HG03521 (cell line): ENCODE measurements around the gene NF2.
"Not testable (repeated sequence)": the region's sequence is repeated elsewhere in the genome, so short reads cannot be mapped to it uniquely, and the experiment has no call there.

Source experiments
- ATAC-seq: cut with Tn5 transposase; IDR thresholded peaks from one replicate; pipeline ENCODE4 v1.9.1; 2021; ENCODE audit warnings: mild to moderate bottlenecking, moderate library complexity; ENCODE audit not compliant: unreplicated experiment

The NF2 gene

DNA sequence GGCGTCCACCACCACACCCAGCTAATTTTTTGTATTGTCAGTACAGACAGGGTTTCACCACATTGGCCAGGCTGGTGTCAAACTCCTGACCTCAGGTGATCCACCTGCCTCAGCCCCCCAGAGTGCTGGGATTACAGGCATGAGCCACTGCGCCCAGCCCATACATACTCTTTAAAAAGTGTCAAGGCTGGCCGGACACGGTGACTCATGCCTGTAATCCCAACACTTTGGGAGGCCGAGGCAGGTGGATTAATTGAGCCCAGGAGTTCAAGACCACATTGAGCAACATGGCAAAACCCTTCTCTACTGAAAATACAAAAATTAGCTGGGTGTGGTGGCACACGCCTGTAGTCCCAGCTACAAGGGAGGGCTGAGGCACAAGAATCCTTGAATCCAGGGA lies 9.0 kb upstream of the NF2 start:
- ATAC-seq = not testable (repeated sequence)

DNA sequence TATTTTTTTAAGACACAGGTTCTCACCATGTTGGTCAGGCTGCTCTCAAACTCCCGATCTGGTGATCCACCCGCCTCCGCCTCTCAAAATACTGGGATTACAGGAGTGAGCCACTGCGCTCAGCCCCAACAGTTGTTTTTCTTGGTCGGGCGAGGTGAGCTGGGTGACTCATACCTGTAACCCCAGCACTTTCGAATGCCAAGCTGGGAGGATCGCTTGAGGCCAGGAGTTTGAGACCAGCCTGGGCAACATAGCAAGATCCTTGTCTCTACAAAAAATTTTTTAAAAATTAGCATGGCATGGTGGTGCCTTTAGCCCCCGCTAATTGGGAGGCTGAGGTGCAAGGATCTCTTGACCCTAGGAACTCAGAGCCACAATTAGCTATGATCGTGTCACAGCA lies 7.0 kb upstream of the NF2 start:
- ATAC-seq = no peak

- ATAC-seq = not testable (repeated sequence)
Observed at GRCh38 chr22:29597871-29598683, 5.4 kb upstream of the NF2 start.

GRCh38 chr22:29598684-29599020 lies 4.8 kb upstream of the NF2 start:
- ATAC-seq = no peak

GRCh38 chr22:29604076-29604360 lies 585 bp downstream of the NF2 start:
- no peak for ATAC-seq

DNA sequence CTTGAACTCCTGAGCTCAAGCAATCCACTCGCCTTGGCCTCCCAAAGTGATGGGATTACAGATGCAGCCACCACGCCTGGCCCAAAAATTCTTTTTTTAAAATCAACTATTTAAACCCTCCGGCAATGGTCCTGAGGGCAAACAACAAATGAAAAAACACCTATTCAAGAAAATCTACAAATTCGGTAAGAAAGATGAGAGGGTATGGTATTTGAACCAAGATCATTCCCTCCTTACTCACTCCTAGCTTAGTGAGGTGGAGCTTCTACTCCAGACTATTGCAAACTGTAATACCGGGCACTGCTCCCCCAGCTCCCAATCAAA lies 2.1 kb downstream of the NF2 start:
- ATAC-seq = no peak

- ATAC-seq = no peak
Observed at GRCh38 chr22:29606320-29606719, 2.9 kb downstream of the NF2 start.

- ATAC-seq = no peak
Observed at GRCh38 chr22:29607426-29607825, 4.0 kb downstream of the NF2 start.

DNA sequence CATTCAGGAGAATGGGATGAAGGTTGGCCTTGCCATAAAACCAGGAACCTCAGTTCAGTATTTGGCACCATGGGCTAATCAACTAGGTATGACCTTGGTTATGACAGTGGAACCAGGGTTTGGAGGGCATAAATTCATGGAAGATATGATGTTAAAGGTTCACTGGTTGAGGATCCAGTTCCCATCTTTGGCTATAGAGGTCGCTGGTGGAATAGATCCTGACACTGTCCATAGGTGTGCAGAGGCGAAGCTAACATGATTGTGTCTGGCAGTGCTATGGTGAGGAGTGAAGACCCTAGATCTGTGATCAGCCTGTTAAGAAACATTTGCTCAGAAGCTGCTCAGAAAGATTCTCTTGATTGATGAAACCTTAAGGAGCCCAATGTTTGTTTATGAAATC lies 5.7 kb downstream of the NF2 start:
- ATAC-seq = no peak

GRCh38 chr22:29610780-29611179 lies 7.3 kb downstream of the NF2 start:
- ATAC-seq = no peak

DNA sequence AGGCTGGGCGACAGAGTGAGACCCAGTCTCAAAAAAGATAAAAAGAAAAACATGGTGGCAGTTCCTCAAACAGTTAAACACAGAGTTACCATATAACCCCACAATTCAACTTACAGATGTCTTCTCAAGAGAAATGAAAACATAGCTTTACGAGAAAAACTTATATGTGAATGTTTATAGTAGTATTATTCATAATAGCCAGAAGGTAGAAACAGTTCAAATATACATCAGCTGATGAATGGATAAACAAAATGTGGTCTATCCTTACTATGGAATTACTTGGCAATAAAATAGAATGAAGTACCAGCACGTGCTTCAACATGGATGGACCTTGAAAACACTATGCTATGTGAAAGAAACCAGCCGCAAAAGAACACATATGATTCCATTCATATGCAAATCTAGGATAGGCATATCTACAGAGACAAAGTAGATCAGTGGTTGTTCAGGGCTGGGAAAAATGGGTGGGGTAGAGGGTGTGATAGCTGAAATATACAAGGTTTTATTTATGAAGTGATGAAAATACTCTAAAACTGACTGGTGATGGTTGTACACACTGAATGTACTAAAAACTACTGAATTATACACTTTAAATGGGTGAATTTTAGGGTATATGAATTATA lies 12.4 kb downstream of the NF2 start:
- ATAC-seq = no peak

DNA sequence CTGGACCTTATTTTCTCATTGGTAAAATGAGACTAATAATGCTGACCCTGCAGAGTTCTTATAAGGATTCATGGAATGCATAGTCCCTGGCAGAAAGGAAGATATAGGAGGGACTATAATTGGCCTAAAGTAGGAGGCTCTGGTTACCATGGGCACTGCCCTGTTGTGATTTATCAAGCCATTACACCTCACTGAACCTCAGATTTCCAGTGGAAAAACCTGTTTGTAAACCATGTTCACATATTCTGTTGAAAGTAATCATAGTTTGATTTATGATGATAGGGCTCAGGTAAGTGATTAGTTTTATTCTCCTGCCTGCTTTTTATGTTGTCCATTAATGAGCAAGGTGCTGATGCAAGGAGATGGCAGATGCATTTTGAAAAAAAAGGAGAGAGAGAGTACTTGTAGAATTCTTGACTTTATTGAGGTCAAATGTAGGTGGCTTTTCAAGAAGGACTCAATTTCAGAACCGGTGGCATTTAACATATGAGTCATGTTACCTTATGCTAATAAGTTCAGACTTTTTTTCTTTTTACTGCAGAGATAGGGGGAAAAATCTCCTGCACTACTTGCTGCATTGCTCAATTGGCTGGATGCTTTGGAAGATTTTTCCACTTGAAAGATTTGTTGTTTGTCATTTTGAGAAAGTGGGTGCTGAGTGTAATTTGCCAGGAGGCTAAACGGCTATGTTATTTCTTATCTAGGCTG lies 14.6 kb downstream of the NF2 start:
- no peak for ATAC-seq

GRCh38 chr22:29621761-29622526 lies 18.5 kb downstream of the NF2 start:
- ATAC-seq = no peak

DNA sequence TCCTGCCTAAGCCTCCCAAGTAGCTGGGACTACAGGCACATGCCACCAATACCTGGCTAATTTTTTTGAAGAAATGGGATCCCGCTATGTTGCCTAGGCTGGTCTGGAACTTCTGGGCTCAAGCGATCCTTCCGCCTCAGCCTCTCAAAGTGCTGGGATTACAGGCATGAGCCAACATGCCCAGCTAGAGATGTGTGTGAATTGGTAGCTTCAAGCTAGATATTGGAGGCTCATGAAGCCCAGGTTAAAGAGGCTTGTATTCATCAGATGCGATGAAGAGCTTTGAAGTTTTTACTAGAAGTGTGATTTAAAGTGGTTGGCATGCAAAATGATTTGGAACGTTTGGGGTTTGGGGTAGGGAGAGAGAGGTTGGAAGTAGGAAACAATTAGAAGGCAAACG lies 19.6 kb downstream of the NF2 start:
- ATAC-seq = no peak

GRCh38 chr22:29623553-29624169 lies 20.2 kb downstream of the NF2 start:
- no peak for ATAC-seq

GRCh38 chr22:29625090-29625825 lies 21.8 kb downstream of the NF2 start:
- ATAC-seq = no peak

DNA sequence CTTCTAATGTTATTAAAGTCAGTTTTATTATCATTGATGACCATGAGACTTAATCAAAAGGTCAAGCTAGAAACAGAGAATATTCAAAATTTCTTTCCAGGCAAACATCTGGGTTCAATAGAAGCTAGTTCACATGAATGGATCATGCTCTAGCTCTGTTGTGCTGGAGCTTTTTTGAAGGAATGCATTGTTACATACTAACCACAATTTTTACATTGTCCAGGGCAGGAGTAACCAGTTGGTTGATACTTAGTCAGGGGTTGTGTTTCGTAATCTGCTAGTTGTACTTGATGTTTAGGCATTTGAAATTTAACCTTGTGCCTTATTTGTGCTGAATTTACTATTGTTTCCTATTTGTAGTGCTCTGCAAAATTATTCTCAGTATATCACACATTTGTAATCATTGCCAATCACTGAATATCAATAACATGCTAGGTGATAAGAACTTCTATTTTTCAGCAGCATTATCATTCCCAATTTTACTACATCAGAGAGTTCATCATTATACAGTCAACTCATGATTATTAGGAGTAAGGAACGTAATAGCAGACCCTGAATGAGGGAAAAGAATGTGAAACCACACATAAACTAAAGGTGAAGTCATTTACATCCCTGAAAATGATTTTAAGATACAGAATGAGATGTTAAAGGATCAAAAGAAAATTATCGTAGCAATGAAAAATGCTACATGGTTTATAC lies 23.2 kb downstream of the NF2 start:
- ATAC-seq = no peak

DNA sequence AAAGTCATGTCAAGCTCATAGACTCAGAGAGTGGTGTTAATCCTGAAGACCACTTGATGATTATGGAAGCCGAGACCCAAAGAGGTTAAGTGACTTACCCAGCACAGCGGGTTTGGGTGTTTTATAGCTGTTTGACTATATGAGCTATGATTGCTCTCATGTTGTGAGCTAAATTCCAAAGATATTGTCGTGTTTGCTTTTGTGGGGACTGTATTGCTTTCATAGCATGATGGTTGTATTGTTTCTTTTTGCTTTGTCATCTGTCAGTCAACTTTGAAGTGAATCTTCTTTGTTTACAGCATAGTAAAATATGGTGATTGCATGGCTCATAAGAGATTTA lies 23.7 kb downstream of the NF2 start:
- no peak for ATAC-seq

GRCh38 chr22:29628996-29629902 lies 25.8 kb downstream of the NF2 start:
- no peak for ATAC-seq
